PFSK-1 (cell line): ENCODE data around the gene KIF13A.

Experiments
- FOXP2 ChIP-seq: optimal IDR thresholded peaks from 2 replicates; pipeline ENCODE3; 2011; ENCODE audit warnings: borderline replicate concordance, control low read depth, inconsistent platforms; ENCODE audit not compliant: insufficient read depth; ENCODE audit errors: extremely low read length, extremely low read depth
- POLR2AphosphoS5 ChIP-seq: IDR thresholded peaks from 2 replicates; pipeline ENCODE4 v1.6.1; 2012; ENCODE audit warnings: low read depth, mild to moderate bottlenecking, control low read depth, low read length, moderate library complexity
- REST ChIP-seq, 2 experiments: IDR thresholded peaks; 2 replicates each; pipeline versions ENCODE4 v1.6.1 to v1.8.0; 2011 to 2012; ENCODE audit warnings: low read depth in 2 of 2, low read length in 2 of 2, control low read depth in 1 of 2, inconsistent platforms in 1 of 2, mild to moderate bottlenecking in 1 of 2, moderate library complexity in 1 of 2; ENCODE audit not compliant: insufficient read depth in 1 of 2
- SIN3A ChIP-seq: IDR thresholded peaks from 2 replicates; pipeline ENCODE4 v1.6.1; 2012; ENCODE audit warnings: mild to moderate bottlenecking, low read length, moderate library complexity, borderline replicate concordance; ENCODE audit not compliant: insufficient read depth
- TAF1 ChIP-seq: IDR thresholded peaks from 2 replicates; pipeline ENCODE4 v1.6.1; 2012; ENCODE audit warnings: low read length, control low read depth, borderline replicate concordance; ENCODE audit not compliant: insufficient read depth

Gene KIF13A

GRCh38 chr6:17758119-17758518 is 229.3 kb downstream of the KIF13A start:
- TF ChIP-seq TAF1 (no peak), POLR2AphosphoS5 (no peak), REST (IDR thresholded peaks at IDR 0.05; ENCODE audit: insufficient read depth in 1 of 2, low read depth in 2 of 2, low read length in 2 of 2) (no peak), SIN3A (no peak), FOXP2 (no peak)

GRCh38 chr6:17754254-17754653 is 233.2 kb downstream of the KIF13A start:
- no peak for TF ChIP-seq POLR2AphosphoS5
- no peak for TF ChIP-seq SIN3A
- TF ChIP-seq REST (IDR thresholded peaks at IDR 0.05; ENCODE audit: insufficient read depth in 1 of 2, low read depth in 2 of 2, low read length in 2 of 2): no peak
- no peak for TF ChIP-seq TAF1
- no peak for TF ChIP-seq FOXP2

GRCh38 chr6:17744019-17744756 is 243.2 kb downstream of the KIF13A start:
- no peak for TF ChIP-seq TAF1
- no peak for TF ChIP-seq FOXP2
- no peak for TF ChIP-seq REST (IDR thresholded peaks at IDR 0.05; ENCODE audit: insufficient read depth in 1 of 2, low read depth in 2 of 2, low read length in 2 of 2)
- TF ChIP-seq SIN3A: no peak
- no peak for TF ChIP-seq POLR2AphosphoS5

- TF ChIP-seq TAF1 (no peak), SIN3A (no peak), POLR2AphosphoS5 (no peak), REST (IDR thresholded peaks at IDR 0.05; ENCODE audit: insufficient read depth in 1 of 2, low read depth in 2 of 2, low read length in 2 of 2) (no peak), FOXP2 (no peak)
Observed at GRCh38 chr6:17741507-17741906, 245.9 kb downstream of the KIF13A start.
